HG02623 (cell line): ENCODE results near the gene FRY.

Experiments
- ATAC-seq: cut with Tn5 transposase; IDR thresholded peaks from one replicate; pipeline ENCODE4 v1.9.1; 2021; ENCODE audit warnings: moderate library complexity; ENCODE audit not compliant: unreplicated experiment

FRY gene

DNA sequence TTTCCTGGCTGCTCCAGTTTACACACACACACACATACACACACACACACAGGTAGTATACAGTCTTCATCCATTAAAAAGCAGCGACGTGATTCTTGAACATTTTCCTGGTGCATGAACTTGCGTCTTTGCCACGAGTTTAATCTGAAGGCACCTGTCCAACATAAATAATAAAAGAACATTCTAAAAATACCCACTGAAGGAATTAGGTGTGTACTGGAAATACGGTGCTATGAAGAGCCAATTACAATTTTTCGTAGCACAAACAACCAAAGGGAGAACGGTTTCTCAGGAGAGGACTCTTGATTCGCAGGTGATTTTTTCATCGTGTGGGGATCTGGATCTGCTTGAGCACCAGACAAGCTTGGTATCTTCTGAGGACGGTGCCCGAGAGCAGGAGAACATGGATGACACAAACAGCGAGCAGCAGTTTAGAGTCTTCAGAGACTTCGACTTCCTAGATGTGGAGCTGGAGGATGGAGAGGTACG lies 222.4 kb downstream of the FRY start:
- no peak for ATAC-seq

DNA sequence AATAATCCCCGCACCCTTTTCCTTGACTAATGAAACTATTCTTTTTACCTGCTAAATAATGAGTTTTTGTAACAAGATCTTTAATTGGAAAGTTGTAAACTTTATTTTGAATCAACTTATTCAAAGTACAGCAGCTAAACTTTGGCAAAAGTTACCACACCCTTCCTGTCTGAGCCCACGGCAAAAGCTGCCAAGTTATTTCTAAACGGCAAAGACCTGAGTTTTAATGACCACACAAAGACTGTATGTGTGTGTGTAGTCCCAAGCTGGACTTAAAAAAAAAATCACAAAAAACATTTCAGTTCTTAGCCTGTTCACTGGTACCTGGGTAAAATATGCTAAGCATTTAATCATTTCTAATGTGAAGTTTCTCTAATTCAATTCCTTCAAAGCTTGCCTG lies 222.8 kb downstream of the FRY start:
- ATAC-seq = no peak

DNA sequence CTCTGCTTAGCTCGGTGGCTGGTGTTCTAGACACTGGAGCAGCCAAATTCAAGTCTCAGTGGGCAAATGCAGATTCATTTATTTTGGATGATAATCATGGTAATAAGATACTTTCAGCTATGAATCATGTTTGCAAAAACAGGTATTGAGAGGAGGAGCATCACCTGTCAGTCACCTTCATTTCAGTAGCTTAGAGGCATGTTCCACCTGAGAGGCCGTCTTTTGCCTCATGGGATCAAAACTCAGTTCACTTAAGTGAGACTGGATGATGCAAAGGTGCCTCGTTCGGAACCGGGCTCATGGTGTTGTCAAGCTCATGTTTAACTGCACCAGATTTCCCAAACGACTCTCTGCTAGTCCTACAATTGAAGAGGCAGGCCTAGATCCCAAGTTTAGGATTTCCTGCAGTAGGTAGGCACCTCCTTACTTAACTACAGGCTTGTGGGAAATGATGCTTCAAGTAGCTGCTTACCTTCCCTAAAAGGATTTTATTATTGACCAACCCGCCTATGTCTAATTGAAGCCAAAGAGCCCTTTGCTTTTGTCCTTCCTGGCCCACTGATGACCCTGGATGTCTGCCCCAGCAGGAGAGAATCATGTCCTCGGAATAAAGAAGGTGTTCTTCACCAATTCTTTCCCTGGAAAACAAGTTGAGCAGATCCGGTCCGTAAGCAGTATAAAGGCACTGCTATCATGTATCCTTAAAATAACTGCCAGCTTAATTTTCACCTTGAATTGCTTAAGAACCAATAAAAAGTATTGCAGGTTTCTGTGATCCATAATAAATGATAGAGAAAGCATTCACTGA lies 223.5 kb downstream of the FRY start:
- no peak for ATAC-seq

DNA sequence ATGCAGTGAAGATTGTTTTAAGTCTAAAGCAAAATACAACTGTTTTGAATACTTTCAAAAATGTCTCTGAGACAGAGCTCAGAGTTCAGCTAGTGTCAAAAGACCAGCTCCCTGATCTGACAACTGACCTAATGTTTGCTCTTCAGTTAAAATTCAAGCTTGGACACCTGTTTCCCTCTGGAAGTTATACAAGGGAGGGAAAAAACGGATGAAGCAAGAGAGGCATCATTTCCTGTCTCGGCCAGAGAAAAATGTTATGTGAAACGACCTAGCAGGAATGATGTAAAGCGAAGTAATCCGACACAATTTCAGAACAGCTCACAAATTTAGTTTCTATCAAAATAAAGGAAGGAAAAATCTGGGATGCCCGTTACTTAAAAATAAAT lies 224.1 kb downstream of the FRY start:
- ATAC-seq = no peak

DNA sequence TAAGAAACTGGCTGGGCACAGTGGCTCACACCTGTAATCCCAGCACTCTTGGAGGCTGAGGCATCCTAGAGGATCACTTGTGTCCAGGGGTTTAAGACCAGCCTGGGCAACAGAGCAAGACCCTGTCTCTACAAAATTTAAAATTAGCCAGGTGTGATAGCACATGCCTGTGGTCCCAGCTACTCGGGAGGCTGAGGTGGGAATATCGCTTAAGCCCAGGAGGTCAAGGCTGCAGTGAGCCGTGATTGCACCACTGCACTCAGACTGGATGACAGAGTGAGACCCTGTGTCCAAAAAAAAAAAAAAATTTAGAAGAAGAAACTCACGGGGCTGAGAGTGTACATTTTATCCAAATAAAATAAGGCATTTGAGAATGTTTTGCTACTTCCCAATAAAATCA lies 224.7 kb downstream of the FRY start:
- ATAC-seq = no peak

DNA sequence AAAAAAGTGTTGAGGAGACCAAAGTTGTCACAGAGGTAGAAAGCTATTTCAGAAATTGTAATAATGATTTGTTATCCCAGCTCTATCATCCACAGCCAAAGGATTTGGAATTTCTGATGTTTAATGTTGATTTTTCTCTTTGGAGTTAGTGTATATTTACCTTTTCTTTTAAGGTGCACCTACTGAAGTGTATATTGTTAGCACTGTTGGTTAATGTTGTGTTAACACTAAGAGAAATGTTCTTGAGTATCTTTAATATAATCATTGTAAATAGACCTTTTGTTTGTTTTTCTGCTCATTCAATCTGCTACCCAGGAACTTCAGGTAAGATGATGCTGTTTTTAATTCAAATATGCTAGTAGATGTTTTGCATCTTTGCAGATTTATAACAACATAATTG lies 226.1 kb downstream of the FRY start:
- ATAC-seq = no peak

DNA sequence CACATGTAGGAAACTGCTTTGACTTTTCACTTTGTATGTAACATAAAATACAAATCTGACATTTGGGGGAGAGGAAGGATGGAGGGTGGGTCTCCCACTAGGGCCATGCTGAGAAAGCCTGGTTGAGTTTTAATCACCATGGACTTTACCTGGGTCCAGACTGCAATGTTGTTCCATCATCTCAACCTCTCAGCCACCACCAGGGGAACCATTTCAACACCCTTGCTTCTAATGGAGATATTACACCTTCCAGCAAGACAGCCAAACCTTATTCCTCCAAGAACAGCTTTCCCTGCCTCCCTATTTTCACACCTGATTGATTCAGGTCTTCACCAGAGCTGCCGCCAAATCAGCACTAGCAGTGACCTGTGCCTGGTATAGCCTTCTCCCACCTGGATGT lies 227.5 kb downstream of the FRY start:
- no peak for ATAC-seq

DNA sequence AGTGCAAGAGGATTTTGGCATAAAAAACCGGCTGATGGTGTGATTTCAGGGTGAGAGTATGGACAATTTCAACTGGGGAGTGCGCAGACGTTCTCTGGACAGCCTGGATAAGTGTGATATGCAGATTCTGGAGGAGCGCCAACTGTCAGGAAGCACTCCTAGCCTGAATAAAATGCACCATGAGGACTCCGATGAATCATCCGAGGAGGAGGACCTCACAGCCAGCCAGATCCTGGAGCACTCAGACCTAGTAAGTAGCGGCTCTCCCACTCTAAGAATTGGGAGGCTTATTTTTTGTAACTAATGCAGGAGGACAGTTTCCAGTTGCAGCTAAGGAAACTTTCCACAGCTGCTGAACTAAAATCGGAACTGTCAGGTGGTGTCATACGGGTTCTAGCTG lies 230.0 kb downstream of the FRY start:
- ATAC-seq = no peak

DNA sequence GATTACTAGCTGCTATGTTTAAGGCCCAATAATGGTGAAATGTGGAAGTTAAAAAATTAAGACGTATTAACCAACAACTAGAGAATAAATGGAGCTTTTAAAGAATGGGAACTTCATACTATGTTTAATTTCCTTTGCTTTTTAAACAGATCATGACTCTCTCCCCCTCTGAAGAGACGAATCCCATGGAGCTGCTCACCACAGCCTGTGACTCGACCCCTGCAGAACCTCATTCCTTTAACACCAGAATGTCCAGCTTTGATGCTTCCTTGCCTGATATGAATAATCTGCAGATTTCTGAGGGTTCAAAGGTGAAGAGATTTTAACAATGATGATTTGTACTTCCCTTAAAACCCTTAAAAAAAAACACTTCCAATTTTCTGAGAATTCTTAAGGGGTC lies 230.6 kb downstream of the FRY start:
- no peak for ATAC-seq

DNA sequence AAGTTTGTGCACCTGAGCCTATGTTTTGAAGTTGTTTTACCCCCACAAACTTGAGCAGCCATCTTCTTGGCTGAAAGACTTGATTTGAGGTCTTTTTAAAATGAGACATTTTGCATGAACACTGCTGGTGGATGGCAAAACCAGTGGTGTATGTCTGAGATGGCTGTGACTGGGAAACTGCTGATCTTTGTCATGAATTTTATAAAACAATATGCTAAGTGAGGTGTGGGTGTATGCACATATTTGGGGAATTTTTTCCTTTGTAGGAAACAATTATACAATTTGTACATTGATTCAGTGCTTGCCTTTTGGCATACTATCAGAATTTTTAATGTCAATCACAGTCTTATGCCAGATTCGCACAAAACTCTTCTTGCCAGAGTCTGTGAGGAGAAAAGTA lies 231.0 kb downstream of the FRY start:
- ATAC-seq = no peak

DNA sequence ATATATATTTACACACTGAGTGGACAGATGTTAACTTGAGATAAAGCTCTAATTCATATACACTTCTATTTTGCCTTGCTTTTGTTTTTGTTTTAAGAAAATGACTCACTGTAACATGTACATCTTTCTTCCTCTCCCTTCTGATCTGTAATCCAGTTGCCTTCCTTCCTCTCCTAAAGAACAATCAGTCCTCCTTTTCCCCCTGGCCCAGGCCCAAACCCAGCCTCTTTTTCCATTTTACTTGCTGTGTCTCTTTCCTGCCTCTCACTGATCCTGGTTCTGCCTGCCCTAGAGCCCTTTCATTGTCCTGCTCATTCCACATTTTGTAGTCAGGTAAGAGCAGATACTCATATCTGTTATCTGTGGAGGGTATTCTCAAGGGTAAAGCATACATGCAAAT lies 232.8 kb downstream of the FRY start:
- no peak for ATAC-seq

DNA sequence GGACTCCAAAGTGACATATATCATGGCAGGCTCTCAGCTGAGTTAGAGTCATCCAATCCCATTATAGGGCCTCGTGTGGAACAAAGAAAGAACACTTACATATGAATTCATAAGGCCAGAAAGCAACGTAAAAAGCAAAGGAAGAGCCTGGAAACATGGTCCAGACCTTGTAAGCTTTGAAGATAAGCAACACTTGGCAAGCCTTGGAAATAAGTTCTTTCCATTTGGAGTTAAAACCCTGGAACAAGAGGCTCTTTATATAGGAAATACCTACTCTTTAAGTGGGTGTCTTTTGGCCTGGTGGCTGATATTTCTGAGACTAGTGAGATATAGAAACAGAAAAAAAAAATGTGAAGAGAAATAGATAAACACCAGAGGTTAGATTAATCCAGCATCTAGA lies 234.2 kb downstream of the FRY start:
- no peak for ATAC-seq

DNA sequence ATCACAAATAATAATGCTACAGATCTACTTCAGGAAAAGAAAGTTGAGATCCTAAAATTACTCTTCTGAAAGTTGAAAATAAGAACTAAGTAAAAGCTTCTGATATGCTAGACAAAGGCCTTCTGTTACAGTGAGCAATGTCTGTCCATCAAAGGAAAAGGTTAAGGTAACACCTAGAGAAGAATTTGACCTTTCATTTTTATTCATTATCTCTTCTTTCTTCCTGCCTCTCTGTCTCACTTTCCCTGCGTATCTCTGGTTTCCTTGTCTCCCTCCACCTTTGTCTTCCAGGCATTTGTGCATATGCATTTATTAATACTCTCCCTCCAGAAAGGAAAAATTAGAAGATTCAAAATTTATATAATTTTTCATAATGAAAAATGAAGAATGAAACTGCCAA lies 234.6 kb downstream of the FRY start:
- no peak for ATAC-seq

DNA sequence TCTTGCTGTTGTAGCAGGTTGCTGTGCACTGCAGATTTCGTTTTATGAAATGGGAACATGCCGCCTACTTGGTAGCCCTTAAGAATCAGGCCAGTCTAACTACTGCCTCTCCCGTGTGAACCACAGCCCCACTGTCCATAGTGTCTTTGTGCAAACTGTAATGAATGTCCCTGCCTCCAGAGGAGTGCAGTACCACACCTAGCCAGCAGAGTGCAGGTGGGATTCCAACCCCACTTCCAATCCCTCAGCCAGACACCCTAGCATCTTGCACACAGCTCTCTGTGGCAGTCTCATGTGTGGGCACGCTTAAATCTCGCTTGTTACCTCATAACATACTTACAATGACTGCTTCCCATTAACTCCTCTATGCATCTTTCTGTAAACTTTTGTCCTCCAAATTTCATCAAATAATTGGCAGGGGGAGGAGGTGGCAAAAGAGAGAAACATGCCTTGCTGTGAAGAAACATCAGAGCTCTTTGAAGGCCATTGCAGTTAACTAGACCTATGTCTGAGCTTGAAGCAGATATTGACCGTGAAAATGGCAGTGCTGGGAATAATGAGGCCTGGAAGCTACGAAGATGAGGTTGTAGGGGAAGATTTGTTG lies 236.4 kb downstream of the FRY start:
- ATAC-seq = no peak

DNA sequence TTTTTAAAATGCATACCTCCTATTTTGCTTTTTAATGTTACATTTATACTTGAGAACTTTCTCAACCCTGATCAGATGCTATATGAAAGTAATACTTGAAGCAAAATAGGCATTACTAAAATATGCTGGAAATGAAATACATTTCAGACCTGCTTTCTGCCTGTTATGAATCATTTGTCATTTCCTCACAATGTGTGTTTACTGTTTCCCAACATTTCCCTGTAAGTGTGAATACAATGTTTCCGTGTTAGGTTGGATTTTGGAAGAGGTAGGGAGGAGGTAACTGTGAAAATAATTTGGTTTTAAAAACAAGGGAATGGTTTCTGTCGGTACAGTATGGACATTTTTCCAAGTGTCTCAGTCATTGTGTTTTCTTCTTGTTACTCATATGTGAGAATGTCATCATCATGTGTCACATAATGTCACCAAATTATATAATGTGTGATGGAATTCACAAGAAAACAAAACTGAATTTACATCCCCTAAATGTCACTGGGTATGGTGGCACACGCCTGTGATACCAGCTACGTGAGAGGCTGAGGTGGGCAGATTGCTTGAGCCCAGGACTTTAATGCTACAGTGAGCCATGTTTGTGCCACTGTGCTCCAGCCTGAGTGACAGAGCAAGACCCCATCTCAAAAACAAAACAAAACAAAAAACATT lies 240.6 kb downstream of the FRY start:
- no peak for ATAC-seq

DNA sequence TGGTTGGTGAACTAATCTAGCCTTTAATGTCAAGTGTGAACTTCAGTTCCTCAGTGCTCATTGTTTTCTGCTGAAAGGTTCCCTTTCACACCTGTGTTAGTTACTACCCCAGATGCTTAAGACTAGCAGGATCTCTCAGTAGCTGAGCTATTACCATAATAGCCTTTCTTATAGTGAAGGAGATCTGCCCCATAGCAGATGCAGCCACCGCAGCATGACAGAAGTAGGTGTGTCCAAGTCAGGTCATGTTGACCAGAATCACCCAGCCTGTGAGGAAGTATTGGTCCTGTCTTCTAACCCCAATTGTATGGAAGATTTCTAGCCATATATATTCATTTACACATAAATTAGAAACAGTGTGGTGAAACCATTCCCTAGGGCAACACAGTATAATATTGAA lies 246.3 kb downstream of the FRY start:
- no peak for ATAC-seq

DNA sequence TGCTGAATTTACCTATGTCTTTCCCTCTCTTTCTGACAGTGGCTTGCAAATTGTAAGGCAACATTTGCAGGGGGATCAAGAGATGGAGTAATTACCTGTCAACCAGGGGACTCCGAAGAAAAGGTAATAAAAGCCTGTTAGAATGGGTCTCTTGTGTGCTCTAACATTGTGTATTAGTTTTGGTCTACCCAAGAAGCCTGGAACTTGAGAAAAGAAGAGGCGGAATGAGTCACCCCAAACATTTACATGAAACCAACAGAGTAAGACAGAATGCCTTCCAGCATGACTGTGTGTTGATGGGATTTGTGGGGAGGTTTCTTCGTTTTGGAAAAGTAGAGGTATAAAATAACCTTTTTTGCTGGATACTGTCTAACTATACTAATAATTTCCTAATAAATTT lies 246.9 kb downstream of the FRY start:
- ATAC-seq = no peak

DNA sequence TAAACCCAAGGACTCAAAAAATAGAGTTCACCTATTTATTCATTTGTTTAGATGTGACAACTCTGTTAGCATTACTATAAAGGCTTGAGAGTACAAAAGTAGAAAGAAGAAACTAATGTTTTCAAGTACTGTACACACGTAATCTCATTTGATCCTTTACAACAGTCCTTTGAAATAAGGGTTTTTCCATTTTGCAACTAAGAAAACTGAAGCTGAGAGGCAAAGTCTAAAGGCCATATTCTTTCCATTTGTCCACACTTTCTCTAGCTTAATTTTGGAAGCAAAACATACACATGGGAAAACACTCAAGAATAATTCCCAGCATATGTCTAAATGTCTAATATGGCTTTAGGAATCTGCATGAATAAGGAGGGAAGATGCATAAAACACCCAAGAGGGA lies 249.5 kb downstream of the FRY start:
- no peak for ATAC-seq

DNA sequence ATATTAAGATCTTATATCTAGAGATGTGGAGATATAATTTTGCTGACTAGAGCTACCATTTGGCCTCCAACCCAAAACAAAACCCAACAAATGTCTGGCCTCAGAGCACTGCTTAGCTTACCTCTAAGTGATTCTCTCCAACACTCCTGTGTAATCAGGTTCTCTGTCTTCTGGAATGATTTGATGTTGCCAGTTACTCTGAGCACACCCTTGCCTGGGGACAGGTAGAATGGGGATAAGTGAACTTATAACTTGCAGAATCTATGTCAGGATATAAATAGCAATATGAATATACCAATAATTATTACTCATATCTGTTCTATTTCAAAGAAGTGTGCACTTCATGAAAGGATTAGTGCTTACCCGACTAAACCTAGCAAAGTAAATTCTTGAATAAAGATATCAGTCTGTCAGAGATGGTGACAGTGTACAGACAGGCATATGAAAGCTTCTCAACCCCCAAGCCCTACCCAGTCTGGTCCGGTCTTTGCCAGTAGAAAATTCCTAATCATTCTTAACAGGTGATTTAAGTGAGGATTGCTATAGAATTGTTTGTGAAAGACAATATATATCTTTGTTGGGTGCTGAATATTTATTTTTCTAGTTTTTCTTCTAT lies 250.6 kb downstream of the FRY start:
- ATAC-seq = no peak

DNA sequence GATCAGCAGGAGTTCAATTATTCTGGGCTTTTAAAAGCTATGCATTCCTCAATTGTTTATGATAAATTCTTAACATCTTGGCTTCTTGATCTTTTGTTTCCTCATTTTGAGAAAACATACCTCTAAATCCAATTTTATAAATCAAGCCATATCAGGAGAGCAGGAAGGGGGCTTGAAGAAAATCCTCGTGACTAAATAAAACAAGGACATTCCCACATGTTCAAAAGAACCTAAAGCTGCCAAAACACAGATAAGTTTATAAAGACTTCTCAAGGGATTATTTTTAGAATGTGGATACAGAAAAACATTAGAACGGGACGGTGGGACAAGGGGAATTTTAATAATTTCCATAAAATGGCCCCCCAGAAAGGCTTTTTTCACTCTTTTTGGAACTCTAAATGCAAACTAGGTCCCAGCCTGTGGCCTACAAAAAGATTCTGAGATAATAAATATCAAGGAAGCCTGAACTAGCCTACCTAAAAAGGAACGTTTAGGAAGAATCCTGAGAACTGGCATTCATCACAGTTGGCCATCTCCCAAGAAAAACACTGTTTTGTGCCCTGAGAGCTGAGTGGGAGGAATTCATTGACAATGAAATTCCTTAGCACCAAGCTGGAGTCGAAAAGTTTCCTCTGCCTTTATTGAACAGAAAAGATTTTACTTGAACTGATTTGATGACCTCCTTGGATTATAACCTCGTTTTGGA lies 253.5 kb downstream of the FRY start:
- ATAC-seq = no peak

DNA sequence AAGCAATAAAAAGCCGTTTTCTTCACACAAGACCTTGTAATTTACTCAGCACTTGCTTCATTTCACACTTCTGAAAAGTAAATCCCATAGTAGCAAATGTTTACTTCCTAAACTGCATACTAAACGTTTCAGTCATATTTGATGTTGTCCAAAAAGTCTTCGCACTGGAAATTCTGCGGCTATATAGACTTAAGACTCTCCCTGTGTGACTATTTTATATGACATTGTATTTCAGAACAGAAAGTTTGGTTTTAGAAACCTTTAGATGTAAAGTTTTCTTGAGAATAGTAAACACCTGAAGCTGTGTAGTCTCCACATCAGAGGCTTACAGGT lies 254.0 kb downstream of the FRY start:
- no peak for ATAC-seq
